GM18519 (cell line): ENCODE results near the gene TAF10.

Experiments
- ATAC-seq: cut with Tn5 transposase; IDR thresholded peaks from one replicate; pipeline ENCODE4 v1.9.1; 2021; ENCODE audit warnings: mild to moderate bottlenecking, moderate library complexity; ENCODE audit not compliant: unreplicated experiment, low FRiP score

TAF10 gene

DNA sequence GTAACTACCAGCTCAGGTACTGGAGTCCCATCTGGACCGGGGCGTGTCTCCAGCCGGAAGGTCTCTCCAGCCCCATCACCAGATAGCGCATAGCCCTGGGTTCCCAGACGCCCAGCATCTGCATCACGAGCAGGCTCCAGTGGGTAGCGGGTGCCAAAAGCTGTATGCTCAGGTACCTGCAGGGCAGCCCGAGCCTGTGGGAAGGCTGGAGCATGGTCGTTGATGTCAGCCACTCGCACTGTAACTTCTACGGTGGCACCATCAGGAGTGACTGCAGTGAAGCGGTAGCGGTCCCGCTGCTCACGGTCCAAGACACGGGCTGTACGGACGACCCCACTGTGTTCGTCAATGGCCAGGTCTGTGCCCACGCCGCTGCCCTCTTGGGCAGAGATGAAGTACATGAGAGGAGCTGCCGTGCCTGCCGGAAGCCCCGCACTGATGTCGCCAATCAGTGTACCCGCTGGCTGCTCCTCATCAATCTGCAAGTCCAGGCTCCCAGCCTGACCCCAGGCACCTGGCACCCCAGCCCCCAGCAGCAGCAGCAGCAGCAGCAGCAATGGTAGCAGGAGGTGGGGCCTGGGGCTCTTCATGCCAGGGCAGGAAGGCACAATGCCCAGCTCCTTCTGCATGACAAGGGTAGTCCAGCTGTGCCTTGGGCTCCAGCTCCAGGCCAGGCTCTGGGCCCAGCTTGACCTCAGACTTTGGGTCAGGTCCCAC, 29.1 kb upstream of the TAF10 start:
- ATAC-seq: no peak

DNA sequence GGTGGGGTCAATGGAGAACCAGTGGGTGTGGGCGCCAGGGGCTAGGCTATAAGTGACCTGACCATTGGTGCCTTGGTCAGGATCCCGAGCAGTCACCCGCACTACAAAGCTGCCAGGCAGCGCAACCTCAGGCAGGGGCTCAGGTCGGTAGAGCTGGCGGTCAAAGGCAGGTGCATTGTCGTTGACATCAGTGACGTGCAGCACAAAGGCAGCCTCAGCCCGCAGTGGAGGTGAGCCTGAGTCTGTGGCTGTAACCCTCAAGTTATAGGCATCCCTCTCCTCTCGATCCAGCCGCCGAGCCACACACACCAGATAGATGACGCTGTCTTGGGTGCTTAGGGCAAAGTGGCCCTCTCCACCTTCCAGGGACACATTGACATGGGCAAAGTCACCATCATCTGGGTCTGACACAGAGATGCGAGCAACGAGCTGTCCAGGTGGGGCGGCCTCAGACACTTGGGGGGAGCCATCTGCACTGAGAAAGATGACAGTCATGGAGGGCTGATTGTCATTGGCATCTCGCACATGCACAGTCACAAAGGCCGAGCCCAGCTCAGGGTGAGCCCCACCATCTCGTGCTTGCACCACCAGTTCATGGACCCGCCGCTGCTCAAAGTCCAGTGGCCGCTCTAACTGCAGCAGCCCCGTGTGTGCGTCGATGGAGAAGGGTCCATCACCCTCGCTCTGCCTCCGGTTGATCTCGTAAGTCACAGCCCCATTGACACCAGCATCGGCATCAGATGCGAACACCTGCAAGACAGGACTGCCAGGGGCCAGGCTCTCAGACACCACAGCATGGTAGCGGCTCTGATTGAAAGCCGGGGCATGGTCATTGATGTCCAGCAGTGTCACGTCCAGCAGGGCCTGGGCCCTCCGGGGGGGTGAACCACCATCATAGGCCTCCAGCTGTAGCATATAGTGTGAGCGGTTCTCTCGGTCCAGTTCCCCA, 28.3 kb upstream of the TAF10 start:
- ATAC-seq: no peak

DNA sequence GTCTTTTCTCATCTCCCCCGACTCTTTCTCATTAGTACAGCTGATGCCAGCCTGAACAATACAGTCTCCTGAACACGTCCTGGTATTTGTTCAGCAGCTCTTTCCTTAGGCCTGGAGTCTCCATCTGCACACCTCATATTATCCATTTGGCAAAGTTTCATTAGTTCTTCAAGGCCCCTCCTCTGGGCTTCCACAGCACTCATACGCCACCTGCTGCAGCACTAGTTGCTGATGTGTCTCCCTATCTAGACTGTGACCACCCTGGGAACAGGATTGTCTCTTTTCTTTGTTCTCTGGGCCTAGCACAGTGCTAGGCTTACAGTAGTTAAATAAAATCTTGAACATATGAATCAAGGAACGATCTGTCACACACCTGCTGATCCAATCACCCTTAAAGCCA, 26.4 kb upstream of the TAF10 start:
- no peak for ATAC-seq

- no peak for ATAC-seq
Observed at GRCh38 chr11:6637871-6638270, 25.9 kb upstream of the TAF10 start.

- ATAC-seq: no peak
Observed at GRCh38 chr11:6636480-6636879, 24.5 kb upstream of the TAF10 start.

DNA sequence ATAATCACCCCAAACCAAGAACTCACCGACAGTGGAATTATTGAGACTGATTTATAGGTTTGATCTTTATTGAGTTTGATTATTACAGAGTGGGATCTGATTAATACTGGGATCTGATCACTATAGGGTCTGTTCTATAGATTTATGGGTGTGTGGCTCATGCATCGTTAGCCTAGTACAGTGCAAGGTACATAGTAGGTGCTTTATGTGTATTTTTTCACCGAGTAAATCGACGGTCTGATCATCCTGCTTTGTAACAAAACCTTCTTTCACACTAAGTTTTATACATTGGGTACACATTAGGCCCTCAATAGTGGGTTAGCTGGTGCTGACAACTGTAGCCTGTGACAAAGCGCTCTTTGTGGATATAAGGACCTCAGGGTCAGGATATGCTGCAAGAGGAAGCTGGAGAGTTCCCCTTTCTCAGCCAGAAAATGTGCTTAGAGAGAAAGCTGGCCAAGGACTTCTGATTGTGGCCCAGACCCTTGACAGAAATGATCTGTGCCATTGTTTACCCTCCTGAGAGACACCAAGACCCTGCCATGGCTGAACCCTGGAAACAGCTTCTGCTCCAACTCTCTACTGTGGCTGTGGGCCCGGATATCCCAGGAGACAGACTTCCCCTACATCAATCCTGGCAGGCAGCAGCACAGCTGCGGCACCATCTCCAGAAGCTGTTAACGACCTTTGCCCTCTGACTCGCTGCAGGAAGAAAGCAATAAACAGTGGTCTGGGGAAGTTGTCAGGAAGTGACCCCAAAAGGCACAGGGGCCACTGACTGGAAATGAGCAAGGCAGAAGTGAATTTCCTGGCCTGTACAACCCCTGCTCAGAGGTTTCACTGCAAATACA, 23.3 kb upstream of the TAF10 start:
- ATAC-seq: no peak

DNA sequence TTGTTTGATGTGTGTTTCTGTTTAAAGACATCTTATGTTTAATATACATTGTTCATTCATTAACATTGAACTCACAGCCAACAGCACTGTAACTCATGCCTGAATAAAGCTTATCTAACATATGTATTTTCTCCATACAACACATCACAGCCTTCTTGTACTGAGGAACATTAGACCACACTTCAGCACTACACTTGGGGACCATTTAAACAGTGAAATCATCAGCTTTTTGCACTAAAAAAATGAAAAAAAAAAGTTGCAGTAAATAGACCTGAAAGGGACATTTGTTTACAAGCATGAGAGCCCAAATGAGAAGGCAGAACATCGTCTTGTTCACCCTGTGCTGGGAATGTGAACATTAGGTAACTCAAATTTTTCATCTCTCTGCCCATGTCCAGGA, 22.5 kb upstream of the TAF10 start:
- ATAC-seq: no peak

DNA sequence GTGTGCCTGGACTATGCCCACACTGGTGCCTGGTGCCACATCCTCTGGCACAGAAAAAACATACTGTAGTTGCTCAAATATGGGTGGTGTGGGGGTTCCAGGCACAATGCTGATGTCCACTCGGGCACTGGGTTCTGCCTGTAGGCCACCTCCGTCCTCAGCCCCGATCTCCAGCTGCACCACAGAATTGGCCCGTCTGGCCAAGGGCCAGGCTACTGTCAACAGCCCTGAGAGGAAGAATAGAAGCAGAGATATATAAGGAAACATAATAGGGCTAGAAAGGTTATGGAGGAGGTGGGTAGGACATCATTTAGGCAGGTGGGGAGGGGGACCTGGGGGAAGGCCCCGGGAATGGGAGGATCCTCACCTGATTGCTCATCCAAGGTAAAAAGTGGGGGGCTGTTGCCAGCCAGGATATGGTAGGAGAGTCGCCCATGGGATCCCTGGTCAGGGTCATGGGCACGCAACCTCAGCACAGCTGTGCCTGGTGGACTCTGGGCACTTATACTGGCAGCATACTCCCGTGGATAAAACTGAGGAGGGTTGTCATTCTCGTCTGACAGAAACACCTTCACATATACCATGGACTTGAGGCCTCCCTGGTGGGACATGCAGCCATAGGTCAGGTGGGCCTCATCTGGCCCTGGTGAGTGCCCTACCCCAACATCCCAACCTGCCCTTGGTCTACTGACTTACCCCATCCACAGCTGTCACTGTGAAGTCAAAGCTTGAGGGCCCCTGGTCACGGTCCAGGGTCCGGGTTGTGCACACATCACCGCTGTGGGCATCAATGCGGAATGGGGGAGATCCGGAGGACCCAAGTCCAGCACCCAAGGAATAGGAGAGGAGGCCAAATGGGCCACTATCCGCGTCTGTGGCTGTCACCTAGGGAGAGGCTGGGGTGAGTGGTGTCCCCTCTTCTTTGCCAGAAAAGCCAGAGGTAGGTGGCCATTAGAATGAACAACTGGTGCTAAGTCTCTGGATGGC, 21.7 kb upstream of the TAF10 start:
- ATAC-seq: no peak

- no peak for ATAC-seq
Observed at GRCh38 chr11:6632116-6633073, 20.4 kb upstream of the TAF10 start.

- ATAC-seq: no peak
Observed at GRCh38 chr11:6631361-6631890, 19.4 kb upstream of the TAF10 start.

GRCh38 chr11:6630632-6631291, 18.7 kb upstream of the TAF10 start:
- ATAC-seq: no peak

GRCh38 chr11:6629892-6630631, 18.0 kb upstream of the TAF10 start:
- no peak for ATAC-seq

- ATAC-seq: no peak
Observed at GRCh38 chr11:6629573-6629891, 17.5 kb upstream of the TAF10 start.

- no peak for ATAC-seq
Observed at GRCh38 chr11:6628526-6628925, 16.5 kb upstream of the TAF10 start.

GRCh38 chr11:6627762-6628241, 15.8 kb upstream of the TAF10 start:
- ATAC-seq: peak; percentile 54

DNA sequence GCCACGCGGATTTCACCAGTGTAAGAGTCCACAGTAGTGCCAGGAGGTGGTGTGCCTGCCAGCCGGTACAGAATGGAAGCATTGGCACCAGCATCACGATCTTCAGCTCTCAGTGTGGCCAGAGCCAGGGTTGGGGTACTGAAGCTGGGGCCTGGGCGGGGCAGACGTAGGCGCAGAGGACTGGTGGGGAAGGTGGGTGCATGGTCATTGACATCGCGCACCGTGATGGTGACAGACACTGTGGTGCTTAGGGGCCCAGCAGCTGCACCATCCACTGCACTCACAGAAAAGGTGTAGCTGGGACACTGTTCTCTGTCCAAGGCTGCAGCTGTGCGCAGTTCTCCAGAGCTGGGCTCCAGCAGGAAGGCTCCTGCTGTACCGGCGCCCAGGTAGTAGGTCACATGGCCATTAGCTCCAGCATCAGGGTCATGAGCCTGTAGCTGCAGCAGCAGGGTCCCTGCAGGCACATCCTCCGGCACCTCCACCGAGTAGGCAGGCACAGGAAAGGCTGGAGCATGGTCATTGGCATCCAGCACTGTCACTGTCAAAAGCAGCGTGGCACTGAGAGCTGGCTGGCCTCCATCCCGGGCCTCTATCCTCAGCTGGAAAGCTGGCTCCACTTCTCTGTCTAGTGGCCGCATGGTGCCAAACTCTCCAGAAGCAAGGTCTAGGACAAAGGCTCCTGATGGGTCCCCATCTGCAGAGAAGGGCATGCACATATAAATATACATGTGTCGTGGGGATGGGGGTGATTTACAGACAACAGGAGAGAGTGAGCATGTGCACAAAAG, 15.2 kb upstream of the TAF10 start:
- no peak for ATAC-seq
